ENCODE results near the gene NHLRC4. TPM values are rescaled to one million over a fixed set of nuclear protein-coding genes. Genes with fewer than 3 reads are reported as not detected.
A peak's percentile ranks its signal among the peaks of the same experiment; 100 is the strongest.

NHLRC4 gene
- total RNA-seq, 1 donor from 2014 or later, result 0.41 TPM

- DNase-seq, result no peak
These were observed 1.1 kb upstream of the NHLRC4 start for GRCh38 chr16:565419-566330.

GRCh38 chr16:567373-568256, 810 bp downstream of the NHLRC4 start:
- no peak for DNase-seq

- DNase-seq, result no peak
These were observed 1.8 kb downstream of the NHLRC4 start for GRCh38 chr16:568401-569258.

GRCh38 chr16:569445-570254, 2.8 kb downstream of the NHLRC4 start, which contains the start of gene PIGQ:
Gene PIGQ (plus strand): TSS chr16:569968. CDS start chr16:574075, 4,107 bp downstream.
- DNase-seq, result peak; percentile 75

GRCh38 chr16:572865-573650, 6.3 kb downstream of the NHLRC4 start:
- DNase-seq, result no peak

GRCh38 chr16:574021-574760, 7.4 kb downstream of the NHLRC4 start:
- DNase-seq, result no peak

- DNase-seq, result no peak
These were observed 8.8 kb downstream of the NHLRC4 start for GRCh38 chr16:575354-576196.

GRCh38 chr16:576197-576822, 9.5 kb downstream of the NHLRC4 start:
- no peak for DNase-seq

- DNase-seq, result no peak
These were observed 10.0 kb downstream of the NHLRC4 start for GRCh38 chr16:576823-577201.

- DNase-seq, result no peak
These were observed 11.0 kb downstream of the NHLRC4 start for GRCh38 chr16:577796-578195.

- no peak for DNase-seq
These were observed 11.5 kb downstream of the NHLRC4 start for GRCh38 chr16:578232-578869.

- peak; percentile 71 for DNase-seq
These were observed 12.1 kb downstream of the NHLRC4 start for GRCh38 chr16:578870-579405.

GRCh38 chr16:580141-580945, 13.5 kb downstream of the NHLRC4 start:
- no peak for DNase-seq

GRCh38 chr16:580946-581498, 14.2 kb downstream of the NHLRC4 start:
- DNase-seq, result no peak

- no peak for DNase-seq
These were observed 15.4 kb downstream of the NHLRC4 start for GRCh38 chr16:582218-582613.
